ENCODE measurements around the gene IER5. TPM values are rescaled to one million over a fixed set of nuclear protein-coding genes. Genes with fewer than 3 reads are reported as not detected.

IER5 gene
- total RNA-seq, 1 donor from 2014 or later: 61.5 TPM

DNA sequence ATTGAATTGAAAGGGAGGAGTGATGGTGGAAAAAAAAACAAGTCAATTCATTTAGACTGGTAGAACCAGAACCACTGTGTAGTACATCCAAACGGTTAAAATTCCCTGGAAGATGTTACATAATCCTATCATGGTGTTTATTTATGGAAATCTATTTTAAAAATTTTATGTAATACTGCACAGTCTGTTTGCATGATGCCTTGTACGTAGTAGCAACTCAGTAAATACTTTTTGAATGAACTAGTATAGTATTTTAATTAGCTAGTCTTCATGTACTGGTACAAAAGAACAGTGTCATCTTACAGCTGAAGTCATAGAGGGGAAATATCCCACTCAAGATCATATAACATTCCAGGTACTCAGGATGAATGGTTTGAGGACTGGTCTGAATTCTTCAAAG lies 27.0 kb upstream of the IER5 start:
- peaks cover 25% of the 10 kb centered on the region for H3K4me1 Mint-ChIP-seq (ENCODE audit: low read depth)
- no peak overlapping the region for H3K4me3 Mint-ChIP-seq
- no peak overlapping the region for H3K27ac Mint-ChIP-seq

DNA sequence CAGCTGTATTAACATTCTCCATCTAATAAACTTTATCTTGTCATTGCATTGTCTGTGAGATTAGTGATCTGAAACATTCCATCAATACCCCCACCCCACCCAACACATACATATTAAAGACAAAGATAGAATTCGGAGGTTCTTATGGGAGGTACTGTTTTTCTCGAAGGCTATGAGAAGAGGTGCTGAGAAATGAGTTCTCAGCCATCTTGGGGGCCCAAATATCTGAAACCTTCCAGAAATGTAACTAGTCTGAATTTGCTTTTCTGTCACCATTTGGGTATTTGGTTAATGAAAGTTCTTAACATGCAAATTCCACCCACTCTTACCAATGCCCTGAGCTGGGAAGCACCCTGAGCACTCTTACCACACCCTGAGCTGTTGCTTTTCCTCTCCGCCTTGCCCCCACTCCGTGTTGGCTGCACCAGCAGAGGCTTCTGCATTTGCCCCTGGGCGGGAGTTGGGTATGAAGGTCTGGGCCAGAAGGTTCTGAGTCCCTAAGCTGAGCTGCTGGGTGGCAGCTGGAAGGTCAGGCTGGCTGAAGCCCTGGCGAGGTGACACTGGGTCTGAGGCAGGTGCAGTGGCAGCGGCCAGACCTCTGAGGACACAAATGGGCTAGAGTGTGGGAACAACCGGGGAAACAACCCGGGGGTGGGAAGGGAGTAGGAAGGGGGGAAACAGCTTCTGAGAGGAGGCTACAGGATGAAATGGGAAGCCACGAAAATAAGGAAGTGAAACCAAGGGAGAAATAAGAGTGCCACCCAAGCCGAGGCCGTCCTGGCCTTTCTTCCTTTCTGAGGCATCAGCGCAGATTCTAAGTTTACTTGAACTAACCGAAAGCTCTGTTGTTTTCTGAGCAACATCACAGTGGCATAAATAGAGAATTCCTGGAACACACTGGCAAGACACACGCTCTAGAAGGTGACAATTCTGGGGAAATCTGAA lies 26.3 kb upstream of the IER5 start:
- Mint-ChIP-seq H3K4me1 (ENCODE audit: low read depth) (peaks cover 25% of the 10 kb centered on the region), H3K4me3 (peak overlapping the region; percentile 34), H3K36me3 (ENCODE audit: low read depth) (peaks cover 24% of the 10 kb centered on the region), H3K27ac (peak overlapping the region; percentile 70), H3K9me3 (peaks cover 8% of the 10 kb centered on the region), H3K27me3 (ENCODE audit: insufficient read depth) (no peaks in the 10 kb centered on the region)
- DNase-seq (ENCODE audit: low spot score): no peak
- intact Hi-C loops (cut with micrococcal nuclease): loop anchor here (1.0 to 2.0 kb wide), 3 partner anchors 18 to 79 kb away; no protein-coding TSS in a partner anchor

More for the DNA sequence above, 27.0 kb upstream of the IER5 start:
- H3K36me3 Mint-ChIP-seq (ENCODE audit: low read depth): peaks cover 28% of the 10 kb centered on the region
- H3K27me3 Mint-ChIP-seq (ENCODE audit: insufficient read depth): no peaks in the 10 kb centered on the region
- intact Hi-C loops (cut with micrococcal nuclease): no loop called here
- peaks cover 8% of the 10 kb centered on the region for H3K9me3 Mint-ChIP-seq
- no peak for DNase-seq (ENCODE audit: low spot score)

DNA sequence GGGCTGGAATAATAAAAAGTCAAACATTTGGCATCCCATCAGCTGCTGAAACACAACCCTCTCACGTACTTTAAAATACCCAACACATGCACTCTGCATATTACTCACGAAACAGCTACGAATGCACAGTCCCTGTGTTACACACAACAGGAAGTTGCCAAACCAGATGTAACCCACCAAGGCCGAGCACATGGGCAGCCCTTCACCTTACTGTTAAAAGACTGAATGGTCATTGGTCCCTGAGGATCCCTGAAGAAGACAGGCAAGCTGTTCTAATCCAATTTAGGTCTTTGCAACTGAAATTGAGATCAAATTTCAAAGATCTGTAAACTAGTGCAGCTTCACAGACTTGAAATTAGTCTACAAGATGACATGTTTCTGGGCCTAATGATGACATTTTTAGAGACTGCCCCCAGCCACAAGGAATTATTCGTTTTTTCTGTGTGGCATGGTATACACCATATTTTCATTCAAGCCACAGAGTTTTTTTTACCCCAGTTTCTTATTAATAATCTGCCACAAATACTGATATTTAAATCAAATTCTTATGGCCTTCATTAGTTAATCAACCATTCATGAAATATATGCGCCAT lies 25.6 kb upstream of the IER5 start:
- intact Hi-C loops (cut with micrococcal nuclease): loop anchor here (1.0 to 2.0 kb wide), 3 partner anchors 19 to 78 kb away; no protein-coding TSS in a partner anchor
- peak; percentile 14 for DNase-seq (ENCODE audit: low spot score)
- Mint-ChIP-seq H3K4me1 (ENCODE audit: low read depth) (peaks cover 25% of the 10 kb centered on the region), H3K36me3 (ENCODE audit: low read depth) (peaks cover 21% of the 10 kb centered on the region), H3K9me3 (peaks cover 8% of the 10 kb centered on the region), H3K4me3 (peak overlapping the region; percentile 34), H3K27ac (peak overlapping the region; percentile 70), H3K27me3 (ENCODE audit: insufficient read depth) (no peaks in the 10 kb centered on the region)

DNA sequence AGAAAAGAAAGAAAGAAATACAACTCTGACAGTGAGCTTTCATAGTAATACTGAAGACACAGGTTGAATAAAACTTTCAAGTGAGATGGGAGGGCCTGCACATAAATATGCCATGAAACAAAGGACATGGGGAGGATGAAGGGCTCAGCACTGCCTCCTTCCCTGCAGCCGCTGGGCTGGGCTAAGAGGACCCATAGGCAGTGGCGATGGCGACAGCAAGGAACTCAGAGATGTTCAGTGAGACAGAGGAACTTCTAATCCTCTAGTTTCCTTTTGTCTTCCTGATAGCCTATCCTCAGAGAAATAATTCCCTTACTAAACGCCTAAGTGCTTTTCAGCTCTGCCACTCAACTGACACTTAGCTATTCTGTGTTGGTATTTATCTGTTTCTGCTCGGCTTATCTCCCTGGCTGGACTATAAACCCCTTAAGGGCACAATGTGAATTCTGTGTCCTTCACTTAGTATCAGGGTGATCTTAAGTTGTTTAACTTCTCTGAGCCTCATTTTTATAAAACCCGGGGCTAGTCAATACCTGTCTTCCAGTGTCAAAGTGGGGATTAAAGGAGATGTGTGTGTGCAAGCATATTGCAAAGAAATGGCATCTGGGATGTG lies 24.4 kb upstream of the IER5 start:
- Mint-ChIP-seq H3K36me3 (ENCODE audit: low read depth) (peaks cover 13% of the 10 kb centered on the region), H3K27me3 (ENCODE audit: insufficient read depth) (no peaks in the 10 kb centered on the region), H3K4me3 (no peak overlapping the region), H3K27ac (no peak overlapping the region), H3K4me1 (ENCODE audit: low read depth) (peaks cover 19% of the 10 kb centered on the region), H3K9me3 (peaks cover 7% of the 10 kb centered on the region)
- intact Hi-C loops (cut with micrococcal nuclease): no loop called here
- DNase-seq (ENCODE audit: low spot score): no peak

DNA sequence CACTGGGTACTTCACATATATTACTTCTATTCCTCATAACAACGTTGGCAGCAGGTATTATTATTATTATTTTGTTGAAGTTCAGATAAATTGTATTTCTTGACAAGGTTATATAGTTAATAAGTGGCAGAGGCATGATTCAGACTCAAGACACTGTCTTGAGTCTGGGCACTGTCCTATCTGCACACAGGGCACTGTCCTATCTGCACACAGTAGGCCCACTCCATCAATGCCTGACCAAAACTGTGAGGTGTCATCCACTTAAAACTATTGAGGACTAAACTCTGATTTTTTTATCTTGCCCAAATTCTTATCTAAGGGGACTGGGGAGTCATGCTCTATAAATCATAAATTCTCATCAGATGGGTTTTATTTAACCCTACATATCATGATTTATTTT lies 23.8 kb upstream of the IER5 start:
- Mint-ChIP-seq H3K27ac (no peak overlapping the region), H3K4me3 (no peak overlapping the region), H3K9me3 (peaks cover under 1% of the 10 kb centered on the region), H3K36me3 (ENCODE audit: low read depth) (peaks cover 7% of the 10 kb centered on the region), H3K27me3 (ENCODE audit: insufficient read depth) (peaks cover 2% of the 10 kb centered on the region), H3K4me1 (ENCODE audit: low read depth) (peaks cover 19% of the 10 kb centered on the region)
- intact Hi-C loops (cut with micrococcal nuclease): no loop called here
- no peak for DNase-seq (ENCODE audit: low spot score)

DNA sequence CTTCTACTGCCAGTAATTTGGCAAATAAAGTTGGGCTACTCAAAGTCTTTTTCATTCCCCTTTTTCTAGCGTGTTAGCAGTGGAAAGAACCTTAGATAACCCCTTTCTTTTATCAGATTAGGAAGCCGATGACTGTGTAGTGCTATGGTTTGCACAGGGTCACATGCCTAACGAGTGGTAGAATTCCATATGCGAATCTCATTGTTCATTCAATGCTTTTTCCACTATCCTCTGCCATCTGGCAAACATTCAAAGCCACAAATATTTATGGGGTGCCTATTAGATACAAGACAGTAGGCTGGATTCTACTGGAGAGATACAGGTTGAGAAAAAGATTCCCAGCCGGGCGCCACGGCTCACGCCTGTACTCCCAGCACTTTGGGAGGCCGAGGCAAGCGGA lies 14.9 kb upstream of the IER5 start:
- H3K4me1 Mint-ChIP-seq (ENCODE audit: low read depth): no peaks in the 10 kb centered on the region
- no peak overlapping the region for H3K27ac Mint-ChIP-seq
- intact Hi-C loops (cut with micrococcal nuclease): no loop called here
- no peak overlapping the region for H3K4me3 Mint-ChIP-seq
- peaks cover 2% of the 10 kb centered on the region for H3K36me3 Mint-ChIP-seq (ENCODE audit: low read depth)
- peaks cover 39% of the 10 kb centered on the region for H3K27me3 Mint-ChIP-seq (ENCODE audit: insufficient read depth)
- no peaks in the 10 kb centered on the region for H3K9me3 Mint-ChIP-seq
- DNase-seq (ENCODE audit: low spot score): no peak

DNA sequence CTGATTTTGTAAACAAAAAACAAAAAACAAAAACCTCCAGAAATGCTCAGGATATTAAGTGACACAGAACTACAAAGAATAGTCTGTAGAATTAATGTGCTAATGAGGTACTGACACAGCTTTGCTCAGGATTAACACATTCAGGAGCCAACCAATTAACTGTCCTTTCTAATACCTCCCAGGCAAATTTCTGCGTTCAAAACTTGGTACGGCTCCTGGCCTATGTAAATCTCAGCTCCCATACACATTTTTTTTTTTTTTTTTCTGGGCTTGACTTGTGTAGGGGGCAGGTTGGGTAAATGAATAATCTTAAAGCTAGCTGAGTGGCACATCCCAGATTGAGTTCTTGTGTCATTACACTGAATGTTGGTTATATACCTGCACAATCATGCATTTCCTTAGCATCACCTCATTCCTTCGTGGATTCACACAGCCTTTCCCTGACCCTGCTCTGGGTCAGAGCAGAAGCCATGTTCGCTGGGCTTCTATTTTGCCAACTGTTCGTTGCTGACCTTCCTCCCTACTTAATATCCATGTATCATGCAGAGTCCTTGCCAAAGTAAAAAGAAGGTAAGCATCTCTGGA lies 12.6 kb upstream of the IER5 start:
- no peak overlapping the region for H3K27ac Mint-ChIP-seq
- intact Hi-C loops (cut with micrococcal nuclease): no loop called here

DNA sequence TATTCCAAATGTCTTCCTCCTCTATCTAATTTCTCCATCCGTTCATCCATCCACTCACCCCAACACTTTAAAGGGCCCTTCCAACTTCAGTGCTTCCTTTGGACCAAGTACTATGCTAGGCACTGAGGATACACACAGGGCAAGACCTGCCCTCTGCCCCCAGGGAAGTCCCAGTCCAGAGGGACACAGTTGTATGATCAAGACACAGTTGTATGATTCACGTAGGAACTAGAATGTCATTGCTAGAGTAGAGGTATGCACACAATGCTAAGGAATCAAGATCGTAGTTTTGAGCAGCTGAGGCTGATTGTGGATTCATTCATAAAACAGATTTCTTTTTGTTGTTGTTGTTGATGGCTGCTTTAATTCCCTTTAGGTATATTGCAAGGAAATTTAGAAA lies 11.6 kb upstream of the IER5 start:
- H3K4me3 Mint-ChIP-seq: no peak overlapping the region
- H3K9me3 Mint-ChIP-seq: no peaks in the 10 kb centered on the region
- intact Hi-C loops (cut with micrococcal nuclease): no loop called here
- no peak overlapping the region for H3K27ac Mint-ChIP-seq
- DNase-seq (ENCODE audit: low spot score): no peak
- H3K27me3 Mint-ChIP-seq (ENCODE audit: insufficient read depth): peaks cover 37% of the 10 kb centered on the region
- H3K36me3 Mint-ChIP-seq (ENCODE audit: low read depth): peaks cover 2% of the 10 kb centered on the region
- peaks cover 17% of the 10 kb centered on the region for H3K4me1 Mint-ChIP-seq (ENCODE audit: low read depth)

More for the DNA sequence above, 12.6 kb upstream of the IER5 start:
- Mint-ChIP-seq H3K4me1 (ENCODE audit: low read depth) (peaks cover 17% of the 10 kb centered on the region), H3K4me3 (no peak overlapping the region), H3K27me3 (ENCODE audit: insufficient read depth) (peaks cover 43% of the 10 kb centered on the region), H3K36me3 (ENCODE audit: low read depth) (peaks cover 2% of the 10 kb centered on the region), H3K9me3 (no peaks in the 10 kb centered on the region)
- DNase-seq (ENCODE audit: low spot score): no peak

DNA sequence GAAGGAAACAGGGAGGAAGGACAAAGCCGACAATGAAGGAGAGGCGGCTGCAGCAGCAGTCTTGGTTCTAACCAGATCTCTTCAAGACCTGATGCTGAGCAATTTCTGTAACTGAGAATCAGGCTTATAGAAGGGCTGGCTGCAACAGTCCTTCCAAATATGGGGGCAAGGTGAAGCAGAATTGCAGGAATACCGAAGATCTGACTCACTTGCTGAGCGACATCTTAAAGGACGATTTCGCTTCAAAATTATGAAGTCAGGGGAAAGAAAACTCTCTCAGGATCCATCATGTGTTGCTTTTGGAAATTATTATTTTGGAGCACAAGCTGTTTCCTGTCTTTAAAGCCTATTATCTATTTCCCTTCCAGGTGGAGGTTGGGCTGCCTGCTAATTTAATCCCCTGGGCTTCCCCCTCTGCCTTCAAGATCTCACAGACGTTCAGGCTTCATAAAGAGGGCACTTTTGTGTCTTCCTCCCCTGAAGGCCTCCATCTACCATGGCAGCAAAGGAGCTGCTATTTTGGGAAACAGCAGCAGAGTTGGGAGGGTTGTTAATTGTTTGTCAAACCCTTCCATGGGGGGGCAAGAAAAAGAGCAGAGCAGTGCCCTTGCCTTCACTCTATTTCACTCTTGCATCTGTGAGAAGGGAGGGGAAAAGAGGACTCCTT lies 10.8 kb upstream of the IER5 start:
- intact Hi-C loops (cut with micrococcal nuclease): loop anchor here (2.0 kb wide), 1 partner anchor 21 kb away; no protein-coding TSS in a partner anchor

DNA sequence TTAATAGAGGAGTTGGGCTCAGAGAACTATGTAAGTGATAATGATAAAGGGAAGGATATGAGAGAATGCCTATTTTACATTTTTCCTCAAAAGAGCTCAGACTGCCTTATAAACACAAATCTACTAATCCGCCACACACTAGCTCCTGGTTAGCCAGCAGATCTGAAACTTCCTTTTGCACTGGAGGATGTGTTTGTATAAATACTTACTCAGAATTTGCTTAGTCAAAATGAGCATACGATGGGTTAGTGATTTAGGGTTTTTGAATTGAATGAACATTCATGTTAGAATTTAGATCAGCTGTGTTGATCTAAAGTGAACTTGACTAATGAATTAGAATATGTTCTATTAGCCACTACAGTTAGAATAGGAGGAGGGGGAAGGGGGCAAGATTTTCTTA lies 9.1 kb upstream of the IER5 start:
- H3K27ac Mint-ChIP-seq: no peak overlapping the region
- intact Hi-C loops (cut with micrococcal nuclease): loop anchor here (2.0 kb wide), 1 partner anchor 19 kb away; no protein-coding TSS in a partner anchor
- peaks cover 2% of the 10 kb centered on the region for H3K36me3 Mint-ChIP-seq (ENCODE audit: low read depth)
- H3K4me3 Mint-ChIP-seq: no peak overlapping the region
- H3K4me1 Mint-ChIP-seq (ENCODE audit: low read depth): peaks cover 23% of the 10 kb centered on the region
- no peak for DNase-seq (ENCODE audit: low spot score)
- H3K27me3 Mint-ChIP-seq (ENCODE audit: insufficient read depth): peaks cover 41% of the 10 kb centered on the region
- no peaks in the 10 kb centered on the region for H3K9me3 Mint-ChIP-seq

More for the DNA sequence above, 10.8 kb upstream of the IER5 start:
- DNase-seq (ENCODE audit: low spot score): no peak
- H3K27me3 Mint-ChIP-seq (ENCODE audit: insufficient read depth): peaks cover 39% of the 10 kb centered on the region
- H3K27ac Mint-ChIP-seq: no peak overlapping the region
- H3K4me1 Mint-ChIP-seq (ENCODE audit: low read depth): peaks cover 17% of the 10 kb centered on the region
- H3K9me3 Mint-ChIP-seq: no peaks in the 10 kb centered on the region
- peaks cover 2% of the 10 kb centered on the region for H3K36me3 Mint-ChIP-seq (ENCODE audit: low read depth)
- no peak overlapping the region for H3K4me3 Mint-ChIP-seq

DNA sequence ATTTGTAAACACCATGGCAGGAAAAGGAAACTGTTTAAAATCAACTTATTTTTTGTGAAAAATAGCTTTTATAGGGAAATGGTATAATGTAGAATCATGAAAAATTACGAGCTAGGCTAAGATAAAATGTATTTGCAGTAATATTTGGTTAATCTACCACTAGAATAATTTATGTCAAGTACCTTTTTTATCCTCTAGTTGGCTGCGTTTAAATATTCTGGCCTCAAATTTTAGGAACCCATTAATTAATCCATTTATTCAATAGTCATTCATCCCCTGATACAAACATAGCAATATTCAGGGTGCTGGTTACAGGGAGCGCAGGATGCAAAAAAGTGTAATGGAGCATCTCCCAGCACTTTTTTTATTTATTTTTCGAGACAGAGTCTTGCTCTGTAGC lies 8.6 kb upstream of the IER5 start:
- H3K9me3 Mint-ChIP-seq: no peaks in the 10 kb centered on the region
- no peak overlapping the region for H3K27ac Mint-ChIP-seq
- H3K36me3 Mint-ChIP-seq (ENCODE audit: low read depth): no peaks in the 10 kb centered on the region
- intact Hi-C loops (cut with micrococcal nuclease): loop anchor here (2.0 kb wide), 1 partner anchor 19 kb away; no protein-coding TSS in a partner anchor
- DNase-seq (ENCODE audit: low spot score): no peak
- H3K4me1 Mint-ChIP-seq (ENCODE audit: low read depth): peaks cover 28% of the 10 kb centered on the region
- peaks cover 41% of the 10 kb centered on the region for H3K27me3 Mint-ChIP-seq (ENCODE audit: insufficient read depth)
- H3K4me3 Mint-ChIP-seq: no peak overlapping the region

DNA sequence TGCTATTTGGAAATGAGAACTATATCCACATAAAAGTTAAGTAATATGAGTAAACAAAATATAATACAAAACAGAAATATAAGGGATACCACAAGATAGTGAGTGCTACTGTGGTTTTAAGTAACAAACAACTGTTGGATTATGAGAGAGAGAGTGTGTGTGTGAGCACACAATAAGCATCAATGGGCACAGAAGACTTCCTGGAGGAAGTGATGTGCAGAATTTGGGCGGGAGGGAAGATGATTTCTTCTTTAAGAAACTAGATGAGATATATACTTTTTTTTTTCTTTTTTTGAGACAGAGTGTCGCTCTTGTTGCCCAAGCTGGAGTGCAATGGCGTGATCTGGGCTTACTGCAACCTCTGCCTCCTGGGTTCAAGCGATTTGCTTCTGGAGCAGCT lies 7.9 kb upstream of the IER5 start:
- Mint-ChIP-seq H3K9me3 (no peaks in the 10 kb centered on the region), H3K4me3 (no peak overlapping the region), H3K27ac (no peak overlapping the region), H3K4me1 (ENCODE audit: low read depth) (peaks cover 28% of the 10 kb centered on the region), H3K36me3 (ENCODE audit: low read depth) (no peaks in the 10 kb centered on the region), H3K27me3 (ENCODE audit: insufficient read depth) (peaks cover 35% of the 10 kb centered on the region)
- DNase-seq (ENCODE audit: low spot score): no peak
- intact Hi-C loops (cut with micrococcal nuclease): no loop called here

All from activated T-helper 1 cell treated with anti-CD3 and anti-CD28 coated beads, Interleukin-12 subunit alpha, Interleukin-12 subunit beta, Interleukin-2, Interleukin-4 antibody, amounts not matched to agents 30 ng/mL and 10 ng/mL and 1 ng/mL, durations not matched to agents 14 hours and 24 hours and 36 hours (primary cell).